Activated CD4-positive, CD25-positive, alpha-beta regulatory T cell treated with anti-CD3 and anti-CD28 coated beads, Interleukin-2, amount 50 U/mL, for 72 hours (primary cell): ENCODE data around the gene COL27A1.
"Not testable (repeated sequence)": the region's sequence is repeated elsewhere in the genome, so short reads cannot be mapped to it uniquely, and the experiment has no call there.

Source experiments
- DNase-seq: peaks from one replicate; pipeline ENCODE4 v3.0.0; 2021

The COL27A1 gene

GRCh38 chr9:114311571-114312512, 156.5 kb downstream of the COL27A1 start:
- no peak for DNase-seq

- no peak for DNase-seq
These were observed 157.2 kb downstream of the COL27A1 start for GRCh38 chr9:114312513-114312875.

GRCh38 chr9:114313186-114313585, 157.8 kb downstream of the COL27A1 start:
- no peak for DNase-seq

GRCh38 chr9:114314256-114314867, 159.0 kb downstream of the COL27A1 start:
- DNase-seq = no peak

GRCh38 chr9:114314881-114315722, 159.8 kb downstream of the COL27A1 start:
- no peak for DNase-seq

GRCh38 chr9:114315723-114316363, 160.5 kb downstream of the COL27A1 start:
- no peak for DNase-seq

GRCh38 chr9:114316605-114317230, 161.4 kb downstream of the COL27A1 start:
- no peak for DNase-seq

- no peak for DNase-seq
These were observed 162.5 kb downstream of the COL27A1 start for GRCh38 chr9:114317665-114318357.

- no peak for DNase-seq
These were observed 163.1 kb downstream of the COL27A1 start for GRCh38 chr9:114318416-114318815.

GRCh38 chr9:114319147-114319546, 163.8 kb downstream of the COL27A1 start:
- no peak for DNase-seq

- not testable (repeated sequence) for DNase-seq
These were observed 165.4 kb downstream of the COL27A1 start for GRCh38 chr9:114320710-114321109.

- DNase-seq = no peak
These were observed 166.4 kb downstream of the COL27A1 start for GRCh38 chr9:114321759-114322158.

- DNase-seq = not testable (repeated sequence)
These were observed 167.0 kb downstream of the COL27A1 start for GRCh38 chr9:114322160-114322818.

GRCh38 chr9:114322831-114323531, 167.6 kb downstream of the COL27A1 start, which contains the start of gene ORM1:
ORM1 (plus strand) TSS chr9:114323098; CDS start chr9:114323134, 36 bp downstream.
- not testable (repeated sequence) for DNase-seq

GRCh38 chr9:114323849-114324248, 168.5 kb downstream of the COL27A1 start:
- DNase-seq = not testable (repeated sequence)

GRCh38 chr9:114324492-114324891, 169.2 kb downstream of the COL27A1 start:
- DNase-seq = no peak

- DNase-seq = not testable (repeated sequence)
These were observed 169.6 kb downstream of the COL27A1 start for GRCh38 chr9:114324965-114325364.

- DNase-seq = not testable (repeated sequence)
These were observed 170.4 kb downstream of the COL27A1 start for GRCh38 chr9:114325684-114326254.

- DNase-seq = no peak
These were observed 172.4 kb downstream of the COL27A1 start for GRCh38 chr9:114327749-114328148.

GRCh38 chr9:114328357-114328820, 173.1 kb downstream of the COL27A1 start:
- not testable (repeated sequence) for DNase-seq
